CD4-positive, alpha-beta T cell treated with Interferon alpha-2 for 1 hour (primary cell): Measurements from ENCODE around the gene IGSF8.
A peak's percentile ranks its signal among the peaks of the same experiment; 100 is the strongest.

Experiments
- DNase-seq, 2 donors: peaks; one replicate each; pipeline ENCODE4 v3.0.0-alpha.2; 2020 to 2022

Gene IGSF8

DNA sequence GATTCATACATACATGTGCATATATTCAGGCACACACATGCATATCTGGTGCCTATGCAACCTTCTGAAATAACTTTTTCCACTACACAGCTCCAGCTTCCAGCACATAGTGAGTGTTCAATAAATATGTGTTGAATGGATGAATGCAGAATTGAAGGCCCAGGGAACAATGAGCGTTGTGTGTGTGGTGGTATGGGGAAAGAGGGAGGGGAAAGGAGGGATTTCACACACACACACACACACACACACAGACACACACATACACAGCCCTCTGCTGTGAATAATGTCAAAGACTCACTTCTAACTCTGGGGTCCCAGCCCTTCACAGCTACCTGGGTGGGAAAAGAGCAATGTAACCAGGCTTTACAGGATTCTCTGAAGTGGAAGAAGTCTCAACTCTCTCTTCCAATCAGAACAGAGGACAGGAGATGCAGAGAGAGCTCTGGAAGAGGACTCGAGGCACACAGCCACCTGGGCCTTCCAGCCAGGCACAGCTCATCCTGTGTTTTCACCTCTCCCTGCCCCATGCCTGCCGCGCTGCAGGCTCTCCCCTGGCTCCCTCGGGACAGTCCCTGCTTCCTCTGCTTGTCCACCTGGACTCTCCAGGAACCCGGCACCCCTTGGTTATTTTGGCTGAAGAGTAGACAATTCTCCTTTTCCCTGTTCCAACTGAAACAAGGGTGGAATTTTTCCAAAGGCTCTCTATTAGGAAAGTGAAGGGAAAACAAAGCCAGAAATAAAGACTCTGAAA is 5.4 kb upstream of the IGSF8 start:
- no peak for DNase-seq

DNA sequence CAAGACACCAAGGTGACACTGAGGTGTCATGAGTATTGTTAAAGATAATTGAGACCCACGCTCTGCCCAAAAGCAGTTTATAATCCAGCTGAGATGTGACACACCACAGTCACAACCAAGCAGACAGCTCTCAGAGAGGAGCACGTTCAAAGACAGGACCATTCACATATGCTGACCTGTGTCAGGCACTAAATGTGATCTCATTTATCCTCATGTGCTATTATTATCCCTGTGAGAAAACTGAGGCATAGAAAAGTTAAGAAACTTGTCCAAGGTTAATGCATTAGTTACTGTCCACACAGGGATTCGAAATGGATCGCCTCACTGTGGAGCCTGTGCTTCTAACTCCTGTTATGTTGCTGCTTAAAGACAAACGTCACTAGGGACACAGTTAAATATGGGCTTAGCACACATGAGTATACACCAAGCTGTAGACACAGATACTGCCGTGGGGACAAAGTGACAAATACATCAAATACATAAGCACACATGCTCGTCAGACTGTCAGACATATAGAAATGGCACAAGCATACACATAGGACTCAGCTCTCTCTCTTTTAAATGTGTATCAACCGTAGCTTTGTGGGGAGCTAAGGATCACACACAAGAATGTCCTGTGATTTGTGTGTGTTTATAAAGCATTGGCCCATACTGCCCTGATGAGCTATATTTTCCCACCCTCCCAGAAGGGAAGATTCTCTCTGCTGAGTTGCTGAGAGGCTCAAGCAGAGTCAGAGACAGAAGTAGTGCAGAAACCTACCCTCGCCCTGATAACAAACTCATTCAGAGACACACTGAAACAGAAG is 3.5 kb upstream of the IGSF8 start:
- DNase-seq = no peak

DNA sequence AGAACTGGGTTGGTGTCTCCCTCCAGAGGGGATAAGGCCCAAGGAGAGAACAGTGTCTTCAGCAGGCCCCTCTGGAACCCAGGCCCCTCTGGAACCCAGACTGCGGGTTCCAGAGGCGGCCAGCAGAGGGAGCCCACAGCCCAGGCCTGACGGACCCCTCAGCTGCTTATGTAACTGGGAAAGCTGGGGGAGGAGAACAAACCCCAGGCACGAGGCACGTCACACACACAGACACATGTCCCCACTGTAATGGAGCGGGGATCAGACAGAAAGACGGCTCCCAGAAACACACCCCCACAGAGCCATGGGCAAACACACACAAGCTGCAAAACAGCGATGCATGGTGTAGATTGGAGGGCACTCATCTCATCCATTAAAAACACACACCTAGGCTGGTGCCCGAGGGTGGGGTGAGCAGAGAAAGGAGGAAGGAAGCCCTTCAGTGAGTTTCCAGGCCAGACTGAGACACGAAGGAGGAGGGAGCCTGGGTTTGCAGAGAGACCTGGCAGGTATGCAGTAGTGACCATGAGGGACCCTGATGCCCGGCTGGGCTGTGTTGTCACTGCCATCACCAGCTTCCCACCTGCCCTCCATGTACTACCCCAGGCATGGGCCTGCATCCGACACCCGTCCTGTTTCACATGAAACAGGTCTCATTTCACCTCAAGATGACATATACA is 2.8 kb upstream of the IGSF8 start:
- peak; percentile 83 to 85 for DNase-seq

DNA sequence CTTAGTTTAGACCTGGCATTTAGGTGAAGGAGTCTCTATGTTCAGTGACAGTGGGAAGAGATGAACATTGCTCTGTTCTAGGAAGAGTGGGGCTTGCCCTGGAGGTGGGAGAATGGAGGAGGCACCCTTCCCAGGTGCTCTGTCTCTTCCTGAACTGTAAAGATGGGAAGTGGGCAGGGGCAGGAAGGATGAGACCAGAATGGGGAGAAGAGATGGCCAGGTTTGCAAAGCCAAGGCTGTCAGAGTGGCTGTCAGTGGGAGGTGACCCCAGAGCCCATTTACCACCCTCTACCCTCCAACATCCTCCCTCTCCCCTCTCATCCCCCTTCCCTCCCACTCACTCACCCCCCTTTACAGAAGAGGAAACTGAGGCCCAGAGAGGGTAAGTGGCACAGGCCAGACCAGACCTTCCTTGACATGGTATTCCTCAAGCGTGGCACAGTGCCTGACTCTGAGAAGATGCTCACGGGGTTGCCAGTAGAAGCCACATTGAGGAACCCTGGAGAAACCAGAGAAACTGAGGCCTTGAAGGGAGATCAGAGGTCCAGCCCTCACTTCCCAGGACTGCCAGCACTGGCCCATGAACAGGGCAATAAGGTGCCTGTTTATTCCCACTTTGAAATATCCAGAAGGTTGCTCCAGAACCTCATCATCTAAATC is 1.4 kb upstream of the IGSF8 start:
- DNase-seq = no peak

DNA sequence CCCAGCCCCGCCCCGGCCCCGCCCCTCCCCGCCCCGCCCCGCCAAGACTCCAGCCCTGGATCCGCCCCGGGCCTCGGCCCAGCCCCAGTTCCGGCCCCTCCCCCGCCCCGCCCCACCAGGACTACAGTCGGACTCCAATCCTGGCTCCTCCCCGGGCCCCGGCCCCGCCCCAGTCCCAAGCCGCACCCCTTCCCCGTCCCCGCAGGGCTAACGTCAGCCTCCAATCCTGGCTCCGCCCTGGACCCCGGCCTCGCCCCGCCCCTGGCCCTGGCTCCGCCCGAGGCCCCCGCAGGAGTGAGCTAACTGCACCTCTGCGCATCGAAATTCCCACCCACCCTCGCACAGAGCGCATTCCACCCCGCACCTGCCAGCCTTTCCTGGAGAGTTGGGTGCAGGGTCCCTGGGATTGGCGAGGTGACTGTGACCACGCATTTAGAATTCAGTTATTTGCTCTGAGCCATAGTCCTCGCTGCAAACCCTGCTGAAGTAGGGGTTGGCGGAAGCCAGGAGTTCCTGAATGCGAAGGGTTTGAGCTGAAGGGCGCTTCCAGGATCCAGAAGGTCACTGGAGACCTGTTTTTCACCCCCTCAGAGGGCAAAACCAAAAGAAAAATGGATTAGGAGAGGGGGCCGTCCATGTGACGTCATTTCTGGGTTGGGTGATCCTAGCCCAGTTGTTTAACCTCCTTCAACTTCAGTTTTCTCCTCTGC is 588 bp upstream of the IGSF8 start:
- DNase-seq = peak; percentile 98

DNA sequence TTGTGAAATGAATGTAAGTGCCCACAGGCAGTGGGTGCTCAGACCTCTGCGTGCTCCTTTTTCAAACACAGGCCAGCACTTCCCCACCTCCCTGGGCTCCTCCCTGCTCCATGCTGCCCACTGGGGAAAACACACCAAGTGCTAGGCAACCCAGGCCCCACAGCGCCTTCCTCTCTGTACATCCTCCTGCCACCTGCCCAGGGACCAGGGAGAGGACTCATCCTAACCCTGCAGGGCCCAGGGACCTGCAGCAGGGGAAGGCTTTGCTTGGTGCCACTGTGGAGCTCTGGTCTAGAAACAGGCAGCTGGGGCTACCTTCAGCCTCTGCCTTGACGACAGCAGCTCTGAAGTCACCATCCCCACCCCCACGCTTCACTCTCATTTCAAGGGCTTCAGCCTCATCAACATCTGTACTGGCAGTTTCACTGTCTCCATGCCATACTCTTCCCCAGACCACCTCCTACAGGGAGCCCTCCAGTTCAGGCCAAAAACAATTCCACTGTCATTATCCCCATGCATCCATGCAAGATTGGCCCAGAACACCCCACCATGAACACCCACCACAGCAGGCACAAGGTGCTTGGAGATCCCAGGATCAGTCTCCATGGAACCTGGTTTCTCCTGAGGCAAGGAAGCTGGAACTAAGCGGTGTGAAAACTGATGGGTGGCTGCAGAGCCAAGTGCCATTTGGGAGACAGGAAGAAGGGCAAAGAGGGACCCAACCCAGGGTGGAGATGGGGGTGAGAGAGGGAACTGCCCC is 1.1 kb downstream of the IGSF8 start:
- DNase-seq = no peak

DNA sequence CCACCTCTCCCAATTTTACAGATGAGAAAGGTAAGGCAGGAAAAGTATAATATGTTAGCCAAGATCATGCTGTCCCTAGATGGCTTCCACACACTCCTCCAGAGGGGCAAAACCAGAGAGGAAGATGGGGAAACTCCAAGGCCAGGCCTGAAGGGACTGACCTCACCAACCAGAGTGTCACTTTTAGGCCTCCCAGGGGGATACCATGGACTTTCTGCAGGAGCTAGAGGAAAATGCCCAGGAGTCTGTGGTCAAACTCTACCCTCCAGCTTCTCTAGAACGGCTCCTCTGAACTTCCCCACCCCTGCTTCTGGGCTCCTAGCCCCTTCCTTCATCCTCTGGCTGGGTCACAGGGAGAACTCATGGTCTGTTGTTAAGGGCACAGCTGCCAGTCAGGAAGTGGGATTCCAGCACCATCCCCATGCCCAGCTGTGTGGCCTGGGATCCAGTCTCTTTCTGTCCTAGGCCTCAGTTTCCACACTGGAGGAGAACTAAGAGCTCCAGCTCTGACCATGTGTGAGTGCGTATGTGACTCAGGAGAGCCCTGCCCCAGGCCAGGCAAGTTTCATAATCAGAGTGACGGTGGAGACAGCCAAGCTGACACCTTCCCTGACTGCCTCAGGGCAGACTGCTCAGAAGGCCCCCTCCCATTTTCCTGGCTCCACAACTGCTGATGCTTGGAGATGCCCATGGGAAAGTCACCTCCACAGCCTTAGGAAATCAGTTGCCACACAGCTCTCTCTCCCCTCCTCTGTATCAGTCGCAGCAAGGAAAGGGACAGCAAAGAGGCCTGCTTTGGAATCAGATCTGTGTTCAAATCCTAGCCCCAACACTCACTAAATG is 1.9 kb downstream of the IGSF8 start:
- DNase-seq = peak in 1 of 2 donors; percentile 27

DNA sequence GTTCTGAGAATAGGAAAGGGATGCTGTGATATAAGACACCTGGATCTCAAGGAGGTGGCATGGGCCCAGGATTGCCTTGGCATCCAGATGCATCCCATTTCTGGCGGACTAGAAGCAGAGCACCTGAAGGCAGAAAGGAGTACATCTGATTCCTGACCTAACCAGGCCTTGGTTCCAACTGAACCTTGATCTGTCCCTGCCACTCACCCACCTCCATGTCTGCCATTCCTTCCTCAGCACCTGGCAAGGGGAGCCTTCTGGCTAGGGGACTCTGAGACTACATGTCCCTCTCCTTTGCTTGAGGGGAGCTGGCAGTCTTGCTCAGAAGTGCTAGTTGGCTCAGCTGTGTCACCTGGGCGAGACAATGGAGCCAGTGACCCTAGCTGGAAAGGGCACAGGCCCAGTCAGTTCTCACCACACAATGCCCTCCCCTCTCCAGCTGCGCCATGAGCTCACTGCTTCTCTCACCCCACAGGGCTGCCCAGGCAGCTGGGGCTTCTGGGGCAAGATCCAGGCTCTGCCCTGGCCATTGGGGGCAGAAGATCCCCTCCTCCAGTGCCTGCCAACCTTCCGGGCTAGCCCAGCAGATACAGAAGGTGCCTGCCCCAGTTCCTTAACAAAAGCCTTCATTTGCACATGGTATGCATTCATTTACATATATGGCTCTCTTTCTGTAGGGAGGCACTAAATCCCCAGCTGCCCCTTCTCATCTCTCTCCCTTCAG is 2.9 kb downstream of the IGSF8 start:
- no peak for DNase-seq

DNA sequence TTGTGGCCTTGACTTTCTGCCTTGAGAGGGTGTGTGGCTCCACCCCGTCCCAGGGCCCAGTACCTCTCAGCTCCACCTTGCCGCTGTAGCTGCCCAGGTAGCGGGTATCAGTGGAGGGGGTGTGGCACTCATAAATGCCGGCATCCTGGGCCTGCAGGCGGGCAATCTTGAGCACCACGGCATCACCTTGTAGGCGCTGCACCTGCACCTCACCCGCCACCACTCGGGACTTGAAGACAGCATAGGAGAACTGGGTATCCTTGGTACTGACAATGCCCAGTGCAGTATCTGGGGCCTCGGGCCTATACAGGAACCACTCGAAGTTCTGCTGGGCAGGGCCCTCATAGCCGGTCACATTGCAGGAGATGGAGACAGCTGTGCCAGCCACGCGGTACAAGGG is 3.6 kb downstream of the IGSF8 start:
- DNase-seq = no peak

DNA sequence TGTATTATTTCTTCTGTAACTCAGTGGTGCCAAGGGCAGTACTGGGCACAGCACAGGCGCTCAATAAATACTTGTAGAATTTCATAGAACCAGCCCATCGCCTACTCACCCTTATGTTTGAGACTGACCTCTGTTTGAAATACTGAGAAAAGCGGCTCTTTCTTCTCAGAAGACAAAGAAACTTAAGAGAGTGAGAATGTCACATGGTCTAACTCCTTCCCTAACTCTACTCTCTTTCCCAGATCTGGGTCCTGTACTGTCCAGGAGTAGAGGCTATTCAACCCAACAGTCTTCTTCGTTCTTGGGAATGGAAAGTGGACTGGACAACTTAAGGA is 4.2 kb downstream of the IGSF8 start:
- no peak for DNase-seq

DNA sequence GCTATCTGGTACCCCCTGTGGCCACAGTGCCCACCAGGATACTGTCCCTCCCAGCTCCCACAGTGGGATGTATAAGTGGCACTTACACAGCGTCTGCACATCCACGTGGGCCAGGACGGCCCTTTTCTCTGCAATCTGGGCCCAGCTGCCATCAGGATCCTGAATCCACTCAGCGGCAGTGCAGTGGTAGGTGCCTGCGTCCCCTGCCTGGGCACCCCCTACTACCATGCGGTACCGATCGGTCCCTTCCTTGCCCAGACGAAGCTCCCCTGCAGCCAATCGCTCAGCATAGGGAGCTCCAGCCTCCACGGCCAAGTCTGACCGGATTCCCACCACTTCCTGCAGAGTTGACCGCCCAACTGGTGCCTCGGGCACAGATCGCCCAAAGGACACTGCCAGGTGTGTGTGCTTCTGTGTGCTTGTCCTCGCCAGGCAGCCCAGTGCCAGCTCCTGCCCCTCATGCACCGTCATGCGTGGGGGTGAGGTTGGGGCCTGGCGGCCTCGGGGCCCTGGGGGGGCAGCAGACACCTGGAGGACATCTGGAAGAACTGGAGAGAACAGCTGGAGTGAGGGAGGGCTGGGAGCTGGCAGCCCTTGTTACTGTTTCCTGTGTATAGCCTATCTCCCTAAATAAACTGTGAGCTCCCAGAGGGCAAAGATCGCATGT is 4.7 kb downstream of the IGSF8 start:
- no peak for DNase-seq

DNA sequence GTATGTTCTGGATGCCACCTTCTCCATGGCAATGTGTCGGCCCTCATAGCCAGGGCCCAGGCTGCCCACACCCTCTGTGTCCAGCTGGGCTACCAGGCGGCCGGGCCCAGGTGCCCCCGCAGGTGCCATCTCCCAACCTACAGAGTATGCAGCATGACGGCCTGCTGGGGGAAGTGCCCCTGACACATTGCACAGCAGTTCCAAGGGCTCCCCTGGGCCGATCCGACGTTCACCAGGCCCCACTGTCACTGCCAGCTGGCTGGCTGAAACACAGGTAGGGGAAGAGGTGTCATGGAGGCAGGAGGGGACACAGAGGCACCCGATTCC is 5.4 kb downstream of the IGSF8 start:
- DNase-seq = no peak

DNA sequence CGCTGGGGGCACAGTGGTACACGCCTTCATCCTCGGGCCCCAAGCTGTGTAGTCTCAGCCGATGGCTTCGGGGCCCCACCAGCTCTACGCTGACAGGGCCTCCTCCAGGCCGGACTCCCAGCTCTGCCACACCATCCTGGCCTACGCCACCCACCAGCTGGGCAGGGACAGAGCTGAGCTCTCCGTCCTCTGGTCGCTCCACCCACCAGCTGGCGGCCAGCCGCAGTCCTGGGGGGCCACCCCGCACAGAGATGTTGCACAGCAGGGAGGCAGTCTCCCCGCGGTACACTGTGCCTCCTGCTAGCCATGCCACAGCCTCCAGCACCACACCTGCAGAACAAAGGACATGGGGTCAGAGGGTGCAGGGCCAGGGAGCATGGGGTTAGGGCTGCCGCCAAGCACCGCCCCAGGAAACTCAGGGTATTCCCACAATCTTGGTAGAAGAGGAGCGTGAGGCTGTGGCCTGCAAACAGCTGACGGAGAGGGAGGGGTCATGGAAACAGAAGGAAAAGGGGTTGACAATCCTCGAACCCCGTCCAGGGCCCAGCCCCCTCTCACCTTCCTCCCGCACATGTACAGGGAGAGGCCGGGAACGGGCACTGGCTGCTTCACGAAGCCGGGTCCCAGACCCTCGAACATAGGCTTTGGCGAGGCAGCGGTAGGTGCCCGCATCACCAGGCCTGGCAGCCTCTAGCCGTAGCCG is 5.9 kb downstream of the IGSF8 start:
- no peak for DNase-seq

DNA sequence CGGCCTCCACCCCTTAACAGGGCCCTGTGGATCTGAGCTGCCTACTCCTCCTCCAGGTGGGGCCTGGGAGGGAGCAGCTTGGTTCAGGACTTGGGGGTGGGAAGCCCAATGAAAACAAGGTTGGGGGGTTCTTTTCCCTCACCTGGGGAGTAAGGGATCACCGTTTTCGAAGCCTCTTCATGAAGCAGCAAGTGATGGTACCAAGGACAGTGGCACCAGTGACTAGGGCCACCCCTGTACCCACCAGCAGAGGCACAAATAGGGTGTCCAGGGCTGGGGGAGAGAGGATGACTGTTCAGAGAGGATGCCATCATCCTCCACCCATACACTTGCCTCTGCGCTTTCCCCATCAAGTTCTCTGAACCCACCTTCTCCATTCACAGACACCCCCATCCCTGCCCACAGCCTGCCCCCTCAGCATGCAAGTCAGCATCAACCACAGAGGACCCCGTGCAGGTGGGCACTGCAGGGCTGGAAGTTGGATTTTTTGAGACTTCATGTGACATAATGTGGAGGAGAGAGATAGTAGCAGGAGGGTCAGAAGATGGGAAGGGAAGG is 6.7 kb downstream of the IGSF8 start:
- no peak for DNase-seq

DNA sequence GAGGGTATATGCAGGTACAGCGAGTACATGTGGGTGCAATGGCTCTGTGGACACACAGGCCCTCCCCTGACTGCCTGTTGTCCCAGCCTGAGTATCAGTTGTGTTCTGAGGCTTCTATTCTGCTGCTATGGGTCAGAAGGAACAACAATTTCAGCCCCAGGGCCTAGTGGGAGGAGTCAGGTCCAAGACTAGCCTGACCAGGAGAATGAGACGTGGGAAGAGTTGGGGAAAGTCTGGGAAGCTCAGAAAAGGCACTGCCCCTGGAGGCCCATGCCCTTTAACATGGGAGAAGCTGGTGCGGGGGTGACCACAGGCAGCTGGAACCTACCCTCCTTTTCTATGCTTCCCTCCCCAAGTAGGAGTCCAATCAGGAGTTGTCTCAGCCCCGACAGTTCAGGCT is 7.7 kb downstream of the IGSF8 start:
- DNase-seq = no peak

DNA sequence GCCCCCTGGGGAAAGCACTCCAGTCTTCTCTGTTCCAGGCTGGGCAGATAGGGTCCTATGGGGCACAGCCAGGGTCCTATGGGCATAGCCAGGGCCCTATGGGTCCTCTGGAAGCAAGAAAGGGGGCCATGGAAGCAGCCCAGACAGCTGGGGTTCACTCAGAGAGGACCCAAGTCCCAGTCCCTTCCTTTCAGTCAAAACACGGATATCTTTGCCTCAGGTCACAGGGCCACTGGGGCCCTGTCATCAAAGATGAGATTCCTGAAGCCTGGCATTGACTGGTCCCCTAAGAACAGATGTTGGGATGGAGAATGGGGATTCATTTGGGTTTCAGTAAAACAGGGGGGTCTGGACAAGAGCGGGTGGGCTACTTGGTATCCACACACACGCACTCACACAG is 8.5 kb downstream of the IGSF8 start:
- no peak for DNase-seq

DNA sequence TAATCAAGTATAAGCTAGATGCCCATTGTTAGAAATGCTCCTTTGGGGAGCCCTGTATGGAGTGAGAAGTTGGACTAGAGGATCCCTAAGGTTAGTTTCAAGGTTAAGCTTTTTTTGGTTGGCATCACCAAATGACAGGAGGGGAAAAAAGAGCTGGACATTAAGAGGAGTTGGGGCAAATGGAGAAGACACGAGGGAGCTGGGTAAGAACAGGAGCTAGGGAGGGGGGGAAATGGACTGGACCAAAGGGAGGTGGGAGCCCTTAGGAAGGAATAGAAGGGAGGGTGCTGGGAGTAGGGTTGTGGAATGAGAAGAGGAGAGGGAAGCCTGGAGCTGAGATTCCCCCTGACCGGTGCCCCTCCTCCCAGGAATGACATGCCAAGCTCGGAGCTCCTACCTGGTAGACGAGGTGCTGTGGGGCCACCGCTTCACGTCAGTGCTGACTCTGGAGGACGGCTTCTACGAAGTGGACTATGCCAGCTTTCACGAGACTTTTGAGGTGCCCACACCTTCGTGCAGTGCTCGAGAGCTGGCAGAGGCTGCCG is 11.2 kb downstream of the IGSF8 start:
- no peak for DNase-seq

DNA sequence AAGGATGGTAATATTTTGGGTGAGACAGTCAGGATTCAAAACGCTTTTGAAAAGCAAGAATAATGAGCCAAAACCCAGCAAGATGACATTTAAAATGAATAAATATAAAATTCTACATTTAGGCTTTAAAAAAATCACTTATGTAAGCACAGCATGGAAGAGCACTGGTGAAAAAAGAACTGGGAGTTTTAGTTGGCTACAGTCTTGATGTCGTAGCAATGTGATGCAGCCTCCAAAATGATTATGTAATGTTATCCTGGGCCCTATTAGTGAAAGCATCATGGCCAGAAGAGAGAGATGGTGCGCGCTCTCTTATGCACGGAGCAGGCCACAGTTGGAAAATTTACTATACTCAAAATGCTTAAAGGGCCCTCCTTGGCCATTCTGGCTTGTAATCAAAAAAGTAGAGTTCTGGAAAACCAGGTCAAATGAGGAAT is 11.9 kb downstream of the IGSF8 start:
- no peak for DNase-seq
